Fibroblast of skin of left biceps (primary cell): Measurements from ENCODE around the gene LIMS2.

Experiments used
- DNase-seq, 2 experiments: peaks; one replicate each; pipeline ENCODE4 v3.0.0-alpha.2; 2013; ENCODE audit warnings: low read depth in 2 of 2

The LIMS2 gene, protein sequence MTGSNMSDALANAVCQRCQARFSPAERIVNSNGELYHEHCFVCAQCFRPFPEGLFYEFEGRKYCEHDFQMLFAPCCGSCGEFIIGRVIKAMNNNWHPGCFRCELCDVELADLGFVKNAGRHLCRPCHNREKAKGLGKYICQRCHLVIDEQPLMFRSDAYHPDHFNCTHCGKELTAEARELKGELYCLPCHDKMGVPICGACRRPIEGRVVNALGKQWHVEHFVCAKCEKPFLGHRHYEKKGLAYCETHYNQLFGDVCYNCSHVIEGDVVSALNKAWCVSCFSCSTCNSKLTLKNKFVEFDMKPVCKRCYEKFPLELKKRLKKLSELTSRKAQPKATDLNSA

DNA sequence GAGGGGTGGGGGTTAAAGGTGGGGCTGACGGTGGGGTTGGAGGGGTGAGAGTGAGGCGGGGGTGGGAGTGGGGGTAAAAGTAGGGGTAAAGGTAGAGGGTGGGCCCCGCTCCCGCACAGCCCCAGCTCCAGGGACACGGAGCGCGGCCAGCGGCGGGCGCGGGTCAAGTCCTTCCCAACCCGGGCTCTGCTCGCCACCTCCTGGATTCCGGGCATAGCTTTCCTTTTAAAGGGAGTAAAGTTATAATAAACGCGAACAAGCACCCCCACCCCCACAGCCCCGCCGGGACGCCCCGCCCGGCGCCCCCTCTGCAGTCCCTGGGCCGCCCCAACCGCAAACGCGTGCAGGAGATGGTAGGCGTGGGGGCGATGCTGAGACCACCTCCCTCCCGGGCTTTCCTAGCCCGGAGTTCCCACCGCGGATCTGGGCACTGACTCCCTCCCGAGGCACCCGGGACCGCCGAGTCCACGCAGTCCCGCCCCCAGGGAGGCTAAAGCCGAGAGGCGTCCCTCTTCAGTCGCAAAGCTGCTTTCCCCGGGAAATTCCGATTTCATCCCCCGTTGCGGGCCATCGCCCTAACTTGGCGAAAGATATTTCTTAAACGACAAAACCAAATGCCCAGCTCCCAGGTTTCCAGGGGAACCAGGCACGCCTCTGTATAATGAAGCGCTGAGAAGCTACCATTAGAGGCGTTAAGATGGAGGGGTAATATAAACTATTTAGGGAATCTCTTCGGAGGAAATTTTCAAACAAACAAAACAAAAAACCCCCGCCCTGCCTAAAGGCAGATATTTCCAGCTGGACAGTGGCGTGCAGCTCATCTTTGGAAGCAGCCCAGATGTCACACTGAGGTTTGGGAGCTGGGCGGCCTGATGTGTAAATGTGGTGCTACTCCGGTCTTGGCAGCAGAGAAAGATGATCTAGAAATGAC lies at the start of gene LIMS2:
Gene LIMS2 (minus strand): TSS at position 200 of the 931 bp plus-strand sequence. CDS start 506 bp downstream, outside the sequence.
- no peak for DNase-seq

DNA sequence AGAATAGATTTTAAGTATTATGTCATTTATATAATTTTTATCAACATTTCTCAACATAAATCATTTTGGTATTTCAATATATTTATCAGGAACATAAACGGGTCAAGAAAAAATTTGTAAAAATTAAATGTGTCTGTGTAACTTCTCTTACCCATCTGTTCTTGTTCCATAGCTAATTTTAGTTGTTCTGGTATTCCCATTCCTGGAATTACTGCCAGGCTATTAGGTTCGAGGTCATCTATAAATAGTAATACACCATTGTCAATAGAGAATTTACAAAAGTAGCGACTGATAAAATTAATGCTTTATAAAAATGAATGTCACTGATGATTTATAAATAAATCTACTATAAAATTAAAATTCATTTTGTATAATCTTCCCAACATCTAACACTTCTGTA lies 47.5 kb upstream of the LIMS2 start:
- no peak for DNase-seq

DNA sequence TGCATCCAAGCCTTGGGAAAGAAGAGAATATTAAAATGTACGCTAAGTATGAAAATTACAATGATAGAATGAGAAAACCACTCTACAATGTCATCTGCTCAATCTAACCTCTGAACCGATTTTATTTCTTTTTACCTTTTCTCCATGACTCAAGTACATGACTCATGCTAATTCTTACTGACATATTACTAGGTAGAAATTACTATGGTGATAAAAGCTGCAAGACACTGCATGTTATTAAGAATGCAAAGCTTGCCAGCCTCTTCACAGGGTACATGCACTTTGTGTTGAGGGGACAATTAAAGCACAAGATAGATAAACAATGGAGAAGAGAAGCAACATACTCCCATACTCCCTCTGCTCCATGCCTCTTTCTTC lies 46.6 kb upstream of the LIMS2 start:
- DNase-seq = no peak

DNA sequence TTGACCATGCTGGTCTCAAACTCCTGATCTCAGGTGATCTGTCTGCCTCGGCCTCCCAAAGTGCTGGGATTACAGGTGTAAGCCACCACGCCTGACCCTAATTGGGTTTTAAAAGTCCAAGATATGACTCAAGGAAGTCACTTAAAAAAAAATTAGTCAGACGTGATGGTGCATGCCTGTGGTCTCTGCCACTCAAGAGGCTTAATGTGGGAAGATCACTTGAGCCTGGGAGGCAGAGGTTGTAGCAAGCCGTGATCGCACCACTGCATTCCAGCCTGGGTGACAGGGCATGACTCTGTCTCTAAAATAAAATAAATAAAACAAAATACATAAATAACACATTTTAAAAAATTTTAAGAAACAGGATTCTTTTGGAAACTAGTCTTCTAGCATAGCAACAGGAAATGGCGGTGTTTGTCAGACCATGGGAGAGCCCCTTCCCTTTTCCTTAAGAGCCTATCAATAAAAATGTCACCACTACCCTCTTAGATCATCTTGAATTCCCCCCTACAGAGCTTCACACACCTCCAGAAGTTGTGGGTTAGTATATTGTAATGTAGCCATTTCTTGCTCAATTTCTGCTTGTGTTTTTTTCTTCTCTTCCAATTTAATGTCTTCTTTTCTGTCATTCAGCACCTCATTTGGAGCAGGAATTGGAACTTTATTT lies 46.1 kb upstream of the LIMS2 start:
- DNase-seq = no peak

DNA sequence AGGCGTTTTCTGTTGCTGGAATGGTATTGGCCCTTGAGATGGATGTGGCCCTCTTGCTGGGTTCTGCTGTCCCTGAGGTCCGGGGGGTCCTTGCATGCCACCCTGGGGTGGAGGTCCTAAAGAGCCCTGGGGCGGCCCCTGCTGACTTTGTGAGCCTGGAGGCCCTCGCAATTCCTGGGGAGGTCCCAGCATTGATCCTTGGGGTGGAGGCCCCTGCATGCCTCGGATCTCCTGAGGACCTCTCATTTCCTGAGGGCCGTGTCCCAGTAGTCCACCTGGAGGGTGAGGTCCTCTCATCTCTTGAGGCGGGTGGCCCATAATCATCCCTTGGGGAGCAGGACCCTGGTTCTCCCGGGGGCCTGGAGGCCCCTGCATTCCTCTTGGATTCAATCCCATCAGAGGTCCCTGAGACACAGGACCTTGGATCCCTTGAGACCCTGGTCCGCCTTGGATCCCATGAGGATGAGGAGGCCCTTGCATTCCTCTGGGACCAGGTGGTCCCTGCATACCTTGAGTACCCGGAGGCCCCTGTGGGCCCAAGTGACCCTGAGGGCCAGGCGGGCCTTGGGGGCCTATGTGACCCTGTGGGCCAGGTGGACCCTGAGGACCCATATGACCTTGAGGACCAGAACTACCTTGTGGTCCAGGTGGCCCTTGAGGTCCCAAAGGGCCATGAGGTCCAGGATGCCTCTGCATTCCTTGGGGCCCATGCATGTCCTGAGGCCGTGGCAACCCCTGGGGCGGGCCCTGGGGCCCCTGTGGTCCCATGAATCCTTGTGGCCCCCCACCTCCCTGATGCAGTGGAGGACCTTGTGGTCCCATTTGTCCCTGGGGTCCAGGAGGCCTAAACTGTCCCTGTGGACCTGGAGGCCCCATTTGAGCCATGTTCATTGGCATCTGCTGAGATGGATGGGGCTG lies 44.2 kb upstream of the LIMS2 start:
- no peak for DNase-seq

DNA sequence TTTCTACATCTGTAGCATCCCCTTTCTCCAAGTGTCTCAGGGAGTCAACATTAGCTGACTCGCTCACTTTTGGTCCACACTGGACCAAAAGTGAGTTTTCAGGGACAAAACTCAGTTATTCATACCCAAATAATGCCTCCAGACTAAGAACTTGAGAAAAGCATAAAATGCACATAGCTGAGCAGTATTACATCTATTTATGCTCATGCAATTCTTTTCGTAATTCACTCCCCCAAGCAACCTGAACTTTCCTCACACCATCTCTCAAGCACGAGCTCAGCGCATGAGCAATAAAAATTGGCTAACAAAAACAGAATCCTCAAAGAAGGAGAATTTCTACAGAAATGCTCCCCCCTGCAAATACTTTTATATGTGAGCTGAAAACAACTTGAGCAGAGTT lies 42.9 kb upstream of the LIMS2 start:
- DNase-seq = no peak

DNA sequence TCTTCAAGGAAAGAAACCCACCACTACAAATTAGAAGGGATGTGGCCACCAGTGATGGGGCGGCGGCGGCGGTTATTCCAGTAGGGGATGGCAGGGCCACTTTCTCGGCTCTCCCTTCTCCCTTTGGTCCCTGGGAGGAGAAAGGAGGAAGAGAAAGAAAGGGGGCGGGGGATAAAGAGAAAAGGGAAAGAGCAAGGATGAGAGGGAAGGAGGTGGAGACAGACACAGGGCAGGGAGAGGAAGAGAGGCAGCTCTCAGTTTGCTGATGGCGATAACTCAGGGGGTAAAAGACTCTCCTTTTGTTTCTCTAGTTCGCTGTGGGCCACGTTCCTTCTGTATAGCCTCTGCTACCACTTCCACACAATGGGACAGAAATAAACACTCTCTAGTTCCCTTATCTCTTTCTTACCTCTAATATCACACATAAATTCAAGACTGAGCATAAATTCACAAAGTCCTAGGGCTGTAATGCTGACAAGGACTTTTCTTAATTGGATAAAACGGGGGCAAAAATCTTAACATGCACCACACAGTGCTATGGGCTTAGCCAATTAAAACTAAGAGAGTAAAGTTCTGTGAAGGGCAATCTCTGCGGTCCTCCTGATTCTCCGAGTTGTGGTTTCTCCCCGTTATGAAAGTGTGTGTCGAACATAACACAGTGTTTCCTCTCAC lies 40.6 kb upstream of the LIMS2 start:
- no peak for DNase-seq

DNA sequence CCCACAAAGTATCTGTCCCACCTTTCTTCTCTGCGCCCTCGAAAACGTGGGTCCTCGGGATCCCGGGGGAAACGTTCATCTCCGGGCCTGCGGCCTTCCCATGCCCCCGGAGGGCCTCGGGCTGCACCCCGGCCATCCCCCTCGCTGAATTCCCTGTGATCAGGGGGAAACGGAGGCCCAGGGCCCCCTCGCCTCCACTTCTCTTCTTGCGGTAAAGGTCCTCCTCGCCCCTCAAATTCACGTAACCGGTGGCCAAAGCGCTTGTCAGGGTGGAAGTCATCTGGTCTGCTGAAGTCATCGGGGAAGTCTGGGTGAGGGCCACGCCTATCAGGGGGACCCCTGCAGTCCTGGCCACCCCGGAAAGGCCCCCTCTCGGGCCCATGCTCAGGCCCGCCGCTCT lies 38.2 kb upstream of the LIMS2 start:
- DNase-seq = no peak

DNA sequence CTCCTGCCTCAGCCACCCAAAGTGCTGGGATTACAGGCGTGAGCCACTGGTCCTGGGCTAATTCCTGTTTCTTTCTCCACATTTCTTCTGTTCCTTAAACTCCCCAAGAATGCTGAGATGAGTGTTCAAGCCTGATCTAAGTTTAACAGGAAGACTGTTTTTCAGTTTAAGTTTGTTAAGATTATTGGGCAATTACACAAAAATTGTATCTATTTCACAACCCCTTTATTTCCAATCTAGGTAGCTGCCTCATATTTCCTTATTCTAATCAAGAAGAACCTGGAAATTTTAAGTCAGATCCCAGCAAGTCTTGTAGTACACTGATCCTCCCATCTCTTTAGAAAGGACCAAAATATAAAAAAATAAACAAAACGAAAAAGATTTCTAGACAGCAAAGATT lies 37.7 kb upstream of the LIMS2 start:
- no peak for DNase-seq

DNA sequence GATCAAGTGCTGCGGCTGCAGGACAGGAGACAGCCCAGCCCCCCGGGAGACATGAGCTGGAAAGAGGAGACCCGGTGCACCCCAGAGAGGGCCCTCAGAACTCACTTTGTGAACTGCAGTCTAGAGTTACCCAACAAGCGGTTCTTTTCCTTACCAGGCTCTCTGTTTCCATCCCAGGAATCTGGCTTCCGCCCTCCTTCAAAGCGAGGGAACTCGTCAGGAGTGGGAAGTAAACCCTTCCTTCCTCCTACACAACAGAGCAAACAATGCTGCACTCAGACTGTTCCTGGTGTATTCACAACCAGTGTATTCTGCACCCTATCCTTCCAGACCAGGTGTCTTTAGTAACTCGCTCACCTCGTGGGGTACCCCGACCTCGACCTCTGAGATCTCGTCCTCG lies 34.0 kb upstream of the LIMS2 start:
- no peak for DNase-seq

DNA sequence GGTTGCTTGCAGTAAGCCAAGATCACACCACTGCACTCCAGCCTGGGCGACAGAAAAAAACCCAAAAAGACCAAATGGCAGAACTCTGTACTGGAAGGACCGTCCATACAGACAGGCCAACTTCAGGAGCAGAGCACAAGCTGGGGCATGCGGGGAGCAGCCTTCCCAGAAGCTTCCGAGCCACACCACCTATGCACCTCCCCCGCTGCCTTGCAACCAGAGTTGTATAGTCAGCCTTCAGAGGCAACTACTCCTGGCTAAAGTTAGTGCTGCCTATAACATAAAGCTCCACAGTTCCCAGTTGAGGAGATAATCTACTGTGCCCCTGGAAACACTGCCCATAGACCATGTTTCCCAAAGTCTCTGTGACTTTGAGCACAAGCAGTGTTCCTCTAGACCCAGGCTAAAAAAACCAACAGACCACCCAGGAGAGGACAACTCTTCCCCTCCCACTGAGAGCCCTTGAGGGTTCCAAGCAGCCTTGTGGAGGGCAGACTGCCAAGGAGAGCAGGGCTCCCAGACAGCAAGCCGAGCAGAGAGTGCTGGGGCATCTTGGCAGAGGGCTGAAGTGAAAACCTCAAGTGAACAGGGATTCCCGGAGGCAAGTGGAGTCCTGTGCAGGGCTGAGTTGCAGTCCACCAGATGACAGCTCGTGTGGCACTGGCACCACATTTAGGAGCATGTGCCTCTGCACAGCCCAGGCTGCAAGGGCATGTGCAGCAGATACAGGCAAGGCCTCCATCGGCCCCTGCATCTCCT lies 32.7 kb upstream of the LIMS2 start:
- no peak for DNase-seq

DNA sequence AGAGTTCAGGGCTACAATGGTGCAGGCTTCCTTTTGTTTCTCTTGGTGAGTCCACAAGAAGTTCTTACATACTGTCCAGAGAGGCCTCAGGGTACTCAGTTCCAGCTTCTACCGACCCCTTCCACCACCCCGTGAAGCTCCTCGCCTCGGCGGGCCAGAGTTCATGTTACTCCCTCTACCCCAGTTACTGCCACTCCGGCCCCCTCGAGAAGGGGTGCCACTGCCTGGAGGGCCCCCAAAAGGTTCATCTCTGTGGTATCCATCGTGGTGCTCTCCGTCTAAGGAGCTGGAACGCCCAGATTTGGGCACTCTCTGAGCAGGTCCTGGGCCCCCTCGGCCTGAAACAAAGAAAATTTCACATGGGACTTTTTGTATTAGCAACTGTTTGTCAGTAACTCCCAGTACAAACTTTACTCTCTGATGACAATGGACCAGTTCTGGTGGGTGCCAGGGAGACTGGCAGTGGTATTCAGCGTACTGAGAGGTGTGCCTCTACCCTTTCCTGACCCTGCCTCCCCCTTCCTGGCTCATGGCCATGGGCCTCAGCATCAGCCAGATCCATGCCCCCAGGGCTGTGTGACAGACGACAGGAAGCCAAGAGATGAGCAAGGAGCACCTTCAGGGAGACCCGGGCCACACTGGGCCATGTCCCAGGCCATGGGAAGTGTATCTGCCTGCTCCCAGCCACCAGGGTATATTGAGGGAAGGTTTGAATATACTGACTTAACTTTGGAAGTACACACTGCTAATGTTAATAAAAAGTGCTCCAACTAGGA lies 31.1 kb upstream of the LIMS2 start:
- no peak for DNase-seq

DNA sequence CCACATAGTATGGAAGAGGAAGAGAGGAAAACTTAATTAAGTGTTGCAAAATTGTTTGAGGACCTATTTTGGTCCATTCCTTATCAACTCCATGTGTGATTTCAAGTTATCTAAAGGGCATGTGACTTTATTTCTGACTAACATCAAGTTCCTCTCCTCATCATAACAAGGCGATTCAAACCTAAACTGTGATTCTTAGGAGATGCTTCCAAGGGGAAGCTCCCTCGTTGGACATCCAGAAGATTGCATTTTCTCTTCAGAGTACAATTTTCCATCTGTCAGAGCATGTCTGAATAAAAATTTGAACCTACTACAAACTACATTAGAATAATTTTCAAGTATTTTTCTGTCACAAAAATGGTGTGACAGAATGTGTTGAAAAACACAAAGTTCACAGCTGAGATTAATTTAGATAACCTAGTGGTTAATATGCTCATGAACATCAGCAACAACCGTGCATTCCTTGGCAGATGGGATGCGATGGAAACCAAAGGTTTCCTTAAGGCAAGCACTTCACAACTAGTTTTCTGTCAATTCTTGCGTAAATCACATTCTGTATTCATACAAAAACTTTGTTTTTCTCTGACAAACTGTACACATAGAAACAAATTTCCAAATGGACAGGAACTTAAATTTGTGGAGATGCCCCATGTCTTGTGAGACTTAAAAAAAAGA lies 30.2 kb upstream of the LIMS2 start:
- DNase-seq = no peak

DNA sequence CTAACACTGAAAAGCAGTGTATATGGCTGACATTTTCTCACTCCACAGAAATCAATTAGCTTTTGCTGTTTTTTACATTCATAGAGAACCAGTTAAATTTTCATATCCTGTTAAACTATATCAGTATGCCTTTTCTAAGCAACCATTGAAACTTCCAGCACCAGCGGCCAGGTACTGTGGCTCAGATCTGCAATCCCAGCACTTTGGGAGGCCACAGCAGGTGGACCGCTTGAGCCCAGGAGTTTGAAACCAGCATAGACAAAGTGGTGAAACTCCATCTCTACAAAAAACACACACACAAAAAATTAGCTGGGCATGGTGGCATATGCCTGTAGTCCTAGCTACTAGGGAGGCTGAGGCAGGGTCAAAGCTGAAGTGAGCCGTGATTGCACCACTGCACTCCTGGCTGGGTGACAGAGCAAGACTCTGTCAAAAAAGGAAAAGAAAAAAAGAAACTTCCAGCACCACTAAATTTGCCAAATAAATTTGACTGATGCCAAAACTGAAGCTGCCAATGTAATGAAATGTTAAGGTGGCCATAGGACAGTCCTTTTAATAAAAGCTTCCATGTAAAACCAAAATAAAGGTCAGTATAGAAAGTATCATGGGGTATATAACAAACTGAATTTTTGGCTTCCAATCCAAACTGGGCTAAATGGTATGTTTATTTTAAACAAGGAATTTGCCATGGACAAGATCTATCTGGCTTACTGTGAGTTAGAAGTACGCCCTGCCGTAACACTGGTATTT lies 29.5 kb upstream of the LIMS2 start:
- no peak for DNase-seq

DNA sequence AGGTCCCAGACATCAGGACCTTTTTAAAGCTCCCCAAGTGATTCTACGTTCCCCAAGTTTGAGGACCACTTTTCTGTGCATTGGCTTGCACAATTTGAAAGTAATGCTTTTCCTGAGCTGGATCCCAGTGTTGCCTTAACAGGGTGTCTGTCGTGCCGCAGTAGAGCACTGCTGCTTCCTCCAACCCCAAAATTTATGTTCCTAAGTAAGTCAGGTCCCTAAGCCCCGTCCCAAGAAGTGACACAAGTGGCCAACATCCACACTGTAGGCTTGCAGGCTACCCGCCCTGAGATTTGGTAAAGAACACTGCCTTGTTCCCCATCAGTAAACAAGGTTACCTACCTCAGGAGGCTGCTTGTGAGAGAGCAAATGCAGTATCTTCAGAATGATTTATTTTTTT lies 28.0 kb upstream of the LIMS2 start:
- DNase-seq = no peak

DNA sequence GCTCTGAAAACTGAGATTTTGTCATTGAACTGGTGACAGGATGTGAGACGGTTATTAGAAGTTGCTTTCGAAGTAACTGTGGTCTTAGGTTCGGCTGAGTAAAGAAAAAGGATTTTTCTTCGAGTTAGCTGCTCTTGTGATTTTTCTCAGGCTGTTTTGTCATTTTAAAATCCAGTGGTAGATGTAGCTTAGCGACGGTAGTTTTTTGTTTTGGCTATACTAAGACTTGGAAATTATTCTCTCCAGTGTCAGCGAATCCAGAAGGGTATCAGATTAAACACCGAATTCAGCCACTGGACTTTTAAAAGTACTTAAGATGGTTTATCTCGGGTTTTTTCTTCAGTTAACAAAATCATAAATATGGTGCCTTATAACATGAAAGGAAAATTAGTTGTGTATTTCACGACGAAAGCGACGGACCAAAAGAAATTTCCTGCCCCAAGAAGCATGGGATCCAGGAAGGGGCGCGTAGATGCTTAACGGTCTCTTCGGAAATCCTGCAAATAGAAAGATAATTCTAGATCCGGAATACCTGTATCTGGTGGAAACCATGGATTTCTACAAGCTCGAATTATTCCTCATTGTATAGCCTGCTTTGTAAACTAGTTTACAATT lies 27.2 kb upstream of the LIMS2 start:
- DNase-seq = no peak

DNA sequence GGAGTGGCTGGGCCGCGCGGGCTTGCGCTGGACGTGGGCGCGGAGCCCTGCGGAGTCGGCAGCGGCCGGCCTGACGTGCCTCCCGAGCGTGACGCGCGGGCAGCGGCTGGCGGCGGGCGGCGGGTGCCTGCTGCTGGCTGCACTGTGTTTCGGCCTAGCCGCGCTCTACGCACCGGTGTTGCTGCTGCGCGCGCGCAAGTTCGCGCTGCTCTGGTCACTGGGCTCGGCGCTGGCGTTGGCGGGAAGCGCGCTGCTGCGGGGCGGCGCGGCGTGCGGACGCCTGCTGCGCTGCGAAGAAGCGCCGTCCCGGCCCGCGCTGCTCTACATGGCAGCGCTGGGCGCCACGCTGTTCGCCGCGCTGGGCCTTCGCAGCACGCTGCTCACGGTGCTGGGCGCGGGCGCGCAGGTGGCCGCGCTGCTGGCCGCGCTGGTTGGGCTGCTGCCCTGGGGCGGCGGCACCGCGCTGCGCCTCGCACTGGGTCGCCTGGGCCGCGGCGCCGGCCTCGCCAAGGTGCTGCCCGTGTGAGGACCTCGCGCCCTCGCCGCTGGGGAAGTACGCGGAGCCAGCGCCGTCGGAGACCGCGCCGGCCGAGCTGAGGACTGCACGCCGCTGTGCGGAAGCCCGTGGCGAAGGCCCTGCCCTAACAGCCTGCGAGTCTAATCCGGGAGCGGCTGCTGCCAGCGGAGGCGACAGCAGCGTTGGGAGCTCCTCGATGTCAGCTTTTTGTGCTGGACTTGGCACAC lies 26.5 kb upstream of the LIMS2 start:
- DNase-seq = no peak
